GM18517 (cell line): Measurements from ENCODE around the gene LGALS7B.
"Not testable (repeated sequence)": the region's sequence is repeated elsewhere in the genome, so short reads cannot be mapped to it uniquely, and the experiment has no call there.

ENCODE experiments used
- ATAC-seq: cut with Tn5 transposase; IDR thresholded peaks from one replicate; pipeline ENCODE4 v1.9.1; 2021; ENCODE audit warnings: mild to moderate bottlenecking, moderate library complexity; ENCODE audit not compliant: unreplicated experiment

LGALS7B gene

DNA sequence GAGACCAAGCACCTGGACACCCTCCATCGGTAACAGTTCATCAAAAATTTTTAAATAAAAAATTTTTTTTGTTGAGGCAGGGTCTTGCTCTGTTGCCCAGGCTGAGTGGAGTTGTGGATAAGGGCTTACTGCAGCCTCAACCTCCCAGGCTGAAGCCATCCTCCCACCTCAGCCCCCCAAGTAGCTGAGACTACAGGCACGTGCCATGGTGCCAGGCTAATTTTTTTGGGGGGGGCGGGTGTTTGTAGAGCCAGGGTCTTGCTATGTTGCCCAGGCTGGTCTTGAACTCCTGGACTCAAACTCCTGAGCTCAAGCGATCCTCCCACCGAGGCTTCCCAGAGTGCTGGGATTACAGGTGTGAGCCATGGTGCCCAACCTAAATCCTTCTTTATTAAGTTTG, 4.7 kb downstream of the LGALS7B start:
- no peak for ATAC-seq

DNA sequence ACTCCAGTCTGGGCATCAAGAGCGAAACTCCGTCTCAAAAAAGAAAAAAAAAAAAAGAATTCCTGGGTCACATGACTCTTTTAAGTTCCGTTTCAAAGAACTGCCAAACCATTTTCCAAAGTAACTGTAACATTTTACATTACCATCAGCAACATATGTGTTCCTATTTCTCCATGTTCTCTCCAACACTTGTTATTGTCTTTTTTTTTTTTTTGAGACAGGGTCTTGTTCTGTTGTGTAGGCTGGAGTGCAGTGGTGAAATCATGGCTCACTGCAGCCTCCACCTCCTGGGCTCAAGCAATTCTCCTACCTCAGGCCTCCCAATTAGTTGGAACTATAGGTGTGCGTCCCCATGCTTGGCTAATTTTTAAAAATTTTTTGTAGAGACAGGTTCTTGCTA, 6.5 kb downstream of the LGALS7B start:
- ATAC-seq = no peak

DNA sequence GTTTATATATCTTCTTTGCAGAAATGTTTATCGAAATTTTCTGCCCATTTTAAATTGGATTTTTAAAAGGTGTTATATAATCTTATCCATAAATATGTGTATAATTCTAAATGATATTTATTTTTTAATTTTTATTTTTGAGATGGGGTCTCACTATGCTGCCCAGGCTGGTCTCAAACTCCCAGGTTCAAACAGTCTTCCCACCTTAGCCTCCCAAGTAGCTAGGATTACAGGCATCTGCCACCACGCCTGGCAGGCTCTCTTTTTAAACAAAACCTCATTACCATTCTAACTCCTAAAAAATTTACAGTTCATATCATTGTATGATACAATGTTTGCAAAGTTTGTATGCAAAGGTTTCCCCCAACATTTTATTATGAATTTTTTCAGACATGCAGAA, 7.2 kb downstream of the LGALS7B start:
- ATAC-seq = no peak

DNA sequence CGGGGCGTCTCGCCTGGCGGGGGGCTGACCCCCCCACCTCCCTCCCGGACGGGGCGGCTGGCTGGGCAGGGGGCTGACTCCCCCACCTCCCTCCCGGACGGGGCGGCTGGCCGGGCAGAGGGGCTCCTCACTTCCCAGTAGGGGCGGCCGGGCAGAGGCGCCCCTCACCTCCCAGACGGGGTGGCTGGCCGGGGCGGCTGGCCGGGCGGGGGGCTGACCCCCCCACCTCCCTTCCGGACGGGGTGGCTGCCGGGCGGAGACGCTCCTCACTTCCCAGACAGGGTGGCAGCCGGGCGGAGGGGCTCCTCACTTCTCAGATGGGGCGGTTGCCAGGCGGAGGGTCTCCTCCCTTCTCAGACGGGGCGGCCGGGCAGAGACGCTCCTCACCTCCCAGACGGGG, 8.8 kb downstream of the LGALS7B start:
- not testable (repeated sequence) for ATAC-seq

DNA sequence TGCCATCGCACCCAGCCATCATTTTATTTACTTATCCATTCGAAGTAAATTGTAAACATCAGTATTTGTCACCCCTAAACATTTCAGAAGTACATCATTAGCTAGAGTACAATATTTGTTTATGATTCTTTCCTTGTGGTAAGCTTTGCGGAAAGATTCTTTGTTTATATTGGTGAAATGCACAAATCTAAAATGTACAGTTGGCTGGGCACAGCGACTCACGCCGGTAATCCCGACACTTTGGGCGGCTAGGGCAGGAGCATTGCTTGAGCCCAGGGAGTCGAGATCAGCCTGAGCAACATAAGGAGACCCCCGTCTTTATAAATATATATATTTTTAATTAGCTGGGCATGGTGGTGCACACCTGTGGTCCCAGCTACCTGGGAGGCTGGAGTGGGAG, 10.1 kb downstream of the LGALS7B start:
- no peak for ATAC-seq

DNA sequence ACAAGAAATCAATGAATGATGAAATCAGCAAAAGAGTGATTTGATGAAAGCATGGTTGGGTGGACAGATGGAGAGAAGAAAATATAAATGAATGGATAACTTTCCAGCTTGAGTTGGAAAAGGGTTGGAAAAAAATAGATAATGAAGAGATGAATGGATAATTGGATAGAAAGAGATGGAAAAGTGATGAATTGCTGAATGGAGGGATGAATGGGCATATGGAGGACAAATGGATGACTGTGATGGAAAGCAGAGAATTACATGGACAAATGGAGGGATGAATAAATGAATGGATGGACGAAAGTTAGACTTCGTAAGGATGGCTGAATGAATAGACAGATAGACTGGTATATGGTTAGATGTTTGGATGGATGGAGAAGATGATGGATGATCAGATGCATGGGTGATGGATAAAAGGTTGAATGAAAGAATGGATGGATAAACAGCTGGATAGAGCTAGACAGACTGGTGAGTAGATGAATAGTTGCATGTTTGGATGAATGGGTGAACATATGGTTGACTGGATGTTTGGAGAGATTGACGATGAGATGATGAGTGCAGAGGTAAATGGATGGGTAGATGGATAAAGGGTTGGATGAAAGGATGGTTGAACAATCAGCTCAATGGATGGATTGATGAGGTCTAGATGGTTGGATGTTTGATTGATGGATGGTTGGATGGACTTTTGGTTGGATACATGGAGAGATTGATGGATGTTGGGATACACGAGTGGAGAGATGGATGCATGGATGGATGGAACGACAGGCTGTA, 11.8 kb downstream of the LGALS7B start:
- ATAC-seq = no peak

DNA sequence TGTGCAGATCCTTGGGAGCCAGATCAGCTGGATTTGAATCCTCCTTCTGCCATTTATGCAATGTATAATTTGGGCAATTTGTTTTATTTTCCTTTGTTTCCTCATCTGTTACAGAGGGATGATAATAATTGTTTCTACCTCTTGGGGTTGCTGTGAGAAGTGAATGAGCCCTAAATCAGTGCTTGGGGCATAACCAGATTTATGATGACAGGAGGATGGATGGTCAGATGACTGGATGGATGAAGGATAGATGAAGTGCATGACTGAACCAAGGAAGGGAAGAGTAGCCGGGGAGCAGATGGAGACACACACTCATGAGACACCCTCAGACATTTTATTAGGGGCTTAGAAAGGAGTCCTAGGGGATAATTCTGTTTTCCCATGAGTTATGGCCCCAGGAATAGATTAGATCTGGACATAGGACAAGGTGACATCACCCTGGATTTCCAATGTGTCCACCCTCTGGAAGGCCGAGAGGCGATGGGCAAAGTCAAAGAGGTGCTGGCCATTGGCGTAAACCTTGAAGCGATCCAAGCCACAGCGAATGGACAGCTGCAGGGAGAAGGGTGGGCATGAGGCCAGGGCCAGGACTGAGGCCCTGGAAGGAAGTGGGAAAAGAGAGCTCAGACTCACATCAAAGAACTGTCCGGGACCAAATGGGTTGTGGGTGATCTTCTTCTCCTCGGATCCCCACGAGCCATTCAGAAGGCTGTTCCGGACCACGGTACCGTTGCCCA, 12.5 kb downstream of the LGALS7B start:
- no peak for ATAC-seq

DNA sequence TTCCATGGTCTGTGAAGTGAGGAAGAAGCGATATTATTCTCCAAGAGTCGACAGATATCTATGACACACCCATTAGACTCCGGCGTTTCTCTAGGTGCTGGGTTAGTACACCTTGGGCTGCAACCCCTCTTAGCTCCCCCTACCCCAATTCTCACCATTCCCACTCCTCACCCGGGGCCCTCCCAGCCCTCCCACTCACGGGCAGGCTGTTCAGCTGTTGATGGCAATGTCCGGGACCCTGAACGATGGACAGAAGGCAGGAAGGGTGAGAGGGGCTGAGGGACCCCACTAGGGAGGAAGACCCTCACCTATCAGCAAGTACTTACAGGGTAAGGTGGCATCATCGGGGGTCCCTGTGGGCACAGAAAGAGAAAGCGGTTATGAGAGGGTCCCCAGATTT, 14.5 kb downstream of the LGALS7B start:
- ATAC-seq = no peak

DNA sequence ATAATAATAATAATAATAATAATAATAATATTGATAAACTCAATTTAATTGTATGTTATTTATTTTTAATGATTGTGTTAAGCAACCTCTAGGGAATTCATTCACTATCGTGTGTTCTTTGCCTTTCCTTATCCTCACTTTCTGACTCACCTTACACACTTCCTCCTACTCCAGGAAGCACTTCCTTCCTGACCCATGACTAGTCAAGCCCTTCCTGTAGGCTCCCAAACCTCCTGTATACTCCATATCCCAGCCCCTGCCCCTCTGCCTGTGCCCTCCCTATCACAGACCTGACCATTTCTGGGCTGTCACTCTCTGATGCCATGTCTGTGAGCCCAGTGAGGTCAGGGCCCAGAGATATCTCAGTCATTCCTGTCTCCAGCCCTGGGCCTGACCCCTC, 16.2 kb downstream of the LGALS7B start:
- no peak for ATAC-seq

DNA sequence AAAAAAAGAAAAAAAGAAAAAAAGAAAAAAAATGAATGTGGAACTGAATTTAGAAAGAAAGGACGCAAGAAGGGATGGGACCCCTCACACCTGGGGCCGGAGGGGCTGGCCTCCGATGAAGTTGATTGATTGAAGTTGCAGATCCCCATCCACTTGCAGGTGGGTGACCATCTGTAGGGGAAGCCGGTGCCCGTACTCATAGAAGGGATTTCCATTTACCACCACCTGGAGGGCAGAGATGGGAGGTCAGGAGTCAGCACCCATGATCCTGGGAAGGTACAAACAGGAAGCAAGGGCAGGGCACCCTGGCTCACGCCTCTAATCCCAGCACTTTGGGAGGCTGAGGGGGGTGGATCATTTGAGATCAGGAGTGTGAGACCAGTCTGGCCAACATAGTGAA, 17.4 kb downstream of the LGALS7B start:
- no peak for ATAC-seq

DNA sequence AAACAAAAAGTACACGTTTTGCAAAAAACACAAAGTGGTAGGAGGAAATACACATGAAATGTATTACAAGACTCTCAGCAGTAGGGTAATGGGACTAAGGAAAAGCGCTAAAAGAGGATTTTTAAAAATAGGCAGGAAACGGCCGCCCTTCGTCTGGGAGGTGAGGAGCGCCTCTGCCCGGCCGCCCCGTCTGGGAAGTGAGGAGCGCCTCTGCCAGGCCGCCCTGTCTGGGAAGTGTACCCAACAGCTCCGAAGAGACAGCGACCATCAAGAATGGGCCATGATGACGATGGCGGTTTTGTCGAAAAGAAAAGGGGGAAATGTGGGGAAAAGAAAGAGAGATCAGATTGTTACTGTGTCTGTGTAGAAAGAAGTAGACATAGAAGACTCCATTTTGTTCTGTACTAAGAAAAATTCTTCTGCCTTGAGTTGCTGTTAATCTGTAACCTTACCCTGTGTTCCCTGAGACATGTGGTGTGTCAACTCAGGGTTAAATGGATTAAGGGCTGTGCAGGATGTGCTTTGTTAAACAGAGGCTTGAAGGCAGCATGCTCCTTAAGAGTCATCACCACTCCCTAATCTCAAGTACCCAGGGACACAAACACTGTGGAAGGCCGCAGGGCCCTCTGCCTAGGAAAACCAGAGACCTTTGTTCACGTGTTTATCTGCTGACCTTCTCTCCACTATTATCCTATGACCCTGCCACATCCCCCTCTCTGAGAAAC, 18.5 kb downstream of the LGALS7B start:
- ATAC-seq = not testable (repeated sequence)

DNA sequence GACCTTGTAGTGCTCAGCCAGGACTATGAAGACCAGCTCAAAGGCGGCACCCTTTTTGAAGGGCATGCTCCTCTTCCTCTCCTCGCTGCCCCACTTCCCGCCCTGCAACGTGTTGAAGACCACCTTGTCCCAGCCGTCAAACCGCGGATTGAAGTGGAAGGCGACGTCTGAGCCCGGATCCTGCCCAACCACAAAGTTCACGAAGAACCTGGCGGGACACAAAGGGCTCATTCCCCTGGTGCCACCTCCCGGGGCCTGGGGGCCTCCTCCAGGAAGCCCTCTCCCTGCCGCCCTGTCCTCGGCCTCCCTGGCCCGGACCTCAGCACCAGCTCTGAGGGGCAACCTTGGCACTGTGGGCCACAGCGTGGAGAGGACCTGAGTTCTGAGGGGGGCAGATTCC, 19.7 kb downstream of the LGALS7B start:
- no peak for ATAC-seq

DNA sequence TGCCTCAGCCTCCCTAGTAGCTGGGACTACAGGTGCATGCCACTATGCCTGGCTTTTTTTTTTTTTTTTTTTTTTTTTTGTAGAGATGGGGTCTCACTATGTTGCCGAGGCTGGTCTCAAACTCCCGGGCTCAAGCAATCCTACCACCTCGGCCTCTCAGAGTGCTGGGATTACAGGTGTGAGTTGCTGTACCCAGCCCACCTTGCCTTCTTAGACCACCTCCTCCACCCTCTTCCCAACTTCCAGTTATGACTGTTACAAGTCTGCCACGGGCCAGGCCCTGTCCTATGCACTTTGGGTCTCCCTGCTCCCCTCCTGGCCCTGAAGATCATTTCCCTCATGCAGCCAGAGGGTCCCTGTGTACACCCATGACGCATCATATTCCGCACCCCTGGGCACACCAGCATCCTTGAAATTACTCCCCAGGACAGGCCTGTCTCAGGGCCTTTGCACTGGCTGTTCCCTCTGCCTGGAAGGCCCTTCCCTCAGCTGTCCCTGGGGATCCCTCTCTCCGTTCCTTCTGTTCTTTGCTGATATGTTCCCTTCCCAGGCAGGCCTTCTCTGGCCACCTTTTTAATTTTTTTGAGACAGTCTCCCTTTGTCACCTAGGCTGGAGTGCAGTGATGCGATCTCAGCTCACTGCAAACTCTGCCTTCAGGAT, 20.7 kb downstream of the LGALS7B start:
- ATAC-seq = no peak

DNA sequence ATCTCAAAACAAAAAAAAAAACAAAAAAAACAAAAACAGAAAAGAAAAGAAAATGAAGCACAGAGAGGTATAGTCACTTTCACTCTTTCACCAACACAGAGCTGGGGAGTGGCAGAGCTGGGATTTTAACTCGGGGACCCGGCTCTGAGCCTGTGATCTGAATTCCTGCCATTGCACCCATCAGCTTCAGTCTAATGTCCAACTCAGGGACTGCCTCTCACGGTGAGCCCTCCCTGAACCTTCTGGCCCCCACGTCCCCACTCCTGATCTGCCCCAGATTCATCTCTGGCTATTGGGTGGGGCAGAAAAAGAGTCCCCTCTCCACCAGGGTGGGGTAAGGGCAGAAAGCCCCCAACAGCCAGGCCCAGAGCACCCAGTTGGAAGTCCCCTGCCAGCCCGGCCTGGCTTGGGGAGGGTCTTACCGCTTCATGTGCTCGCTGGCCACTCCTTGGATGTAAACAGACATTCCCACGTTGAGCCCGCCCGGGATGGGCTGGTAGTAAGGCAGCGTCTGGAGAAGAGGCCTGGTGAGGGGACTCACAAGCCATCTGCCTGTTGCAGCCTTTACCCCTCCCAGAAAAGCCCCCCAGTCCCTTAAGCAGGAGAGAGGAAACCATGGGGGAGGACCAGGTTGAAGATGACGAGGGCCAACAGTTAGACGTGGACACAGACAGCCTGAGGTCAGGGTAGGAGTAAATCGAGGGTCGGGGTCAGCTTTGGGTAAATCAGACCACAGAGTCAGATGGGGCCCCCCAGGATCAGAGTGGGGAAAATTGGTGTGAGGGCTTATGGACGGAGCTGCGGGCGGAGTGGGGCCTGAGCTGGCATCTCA, 23.2 kb downstream of the LGALS7B start:
- ATAC-seq = no peak

DNA sequence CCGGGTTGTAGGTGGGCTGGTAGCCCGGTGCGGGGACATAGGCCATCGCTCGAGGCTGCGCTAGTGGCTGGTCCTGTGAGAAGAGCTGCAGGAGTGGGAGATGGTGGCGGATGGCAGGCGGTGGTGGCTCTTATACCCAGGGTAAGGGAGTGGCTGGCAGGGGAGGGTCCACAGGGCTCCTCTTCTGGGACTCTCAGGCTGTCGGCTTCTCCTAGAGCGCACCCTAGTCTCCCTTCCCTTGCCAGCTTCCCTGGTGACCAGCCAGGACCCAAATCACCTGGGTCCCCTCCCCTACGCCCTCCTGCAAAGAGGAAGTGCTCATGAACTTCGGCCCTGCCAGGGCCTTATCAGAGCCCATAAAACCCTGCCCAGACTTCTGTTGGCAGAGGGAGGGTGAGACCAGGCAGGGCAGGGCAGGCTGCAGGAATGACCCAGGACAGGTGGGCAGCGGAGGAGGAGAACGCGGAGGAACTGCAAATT, 23.9 kb downstream of the LGALS7B start, which contains the start of gene LGALS4:
TSS of gene LGALS4 (minus strand) at position 105 of the 480 bp plus-strand sequence. CDS start at position 46, 59 bp downstream.
- ATAC-seq = no peak

DNA sequence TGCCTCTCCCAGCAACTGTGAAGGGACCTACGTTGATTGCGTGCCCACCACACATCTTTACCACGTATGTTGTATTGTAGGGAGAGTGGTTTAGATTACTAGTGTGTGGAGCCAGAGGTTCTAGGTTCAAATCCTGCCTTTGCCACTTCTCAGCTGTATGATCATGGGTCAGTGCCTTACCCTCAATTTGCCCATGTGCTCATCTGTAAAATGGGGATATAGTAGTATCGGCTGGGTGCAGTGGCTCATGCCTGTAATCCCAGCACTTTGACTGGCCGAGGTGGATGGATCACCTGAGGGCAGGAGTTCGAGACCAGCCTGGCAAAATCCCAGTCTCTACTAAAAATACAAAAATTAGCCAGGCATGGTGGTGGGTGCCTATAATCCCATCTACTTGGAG, 24.3 kb downstream of the LGALS7B start:
- no peak for ATAC-seq

DNA sequence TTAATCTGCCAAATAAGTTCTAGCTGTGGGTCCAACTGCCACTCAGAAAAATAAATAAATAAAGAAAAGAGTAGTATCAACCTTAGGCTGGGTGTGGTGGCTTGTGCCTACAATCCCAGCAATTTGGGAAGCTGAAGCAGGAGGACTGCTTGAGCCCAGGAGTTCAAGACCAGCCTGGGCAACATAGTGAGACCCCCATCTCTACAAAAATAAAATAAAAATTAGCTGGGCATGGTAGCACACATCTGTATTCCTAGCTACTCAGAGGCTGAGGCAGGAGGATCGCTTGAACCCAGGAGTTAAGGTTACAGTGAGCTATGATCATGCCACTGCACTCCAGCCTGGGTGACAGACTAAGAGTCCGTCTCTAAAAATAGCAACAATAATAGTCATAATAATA, 24.9 kb downstream of the LGALS7B start:
- not testable (repeated sequence) for ATAC-seq

DNA sequence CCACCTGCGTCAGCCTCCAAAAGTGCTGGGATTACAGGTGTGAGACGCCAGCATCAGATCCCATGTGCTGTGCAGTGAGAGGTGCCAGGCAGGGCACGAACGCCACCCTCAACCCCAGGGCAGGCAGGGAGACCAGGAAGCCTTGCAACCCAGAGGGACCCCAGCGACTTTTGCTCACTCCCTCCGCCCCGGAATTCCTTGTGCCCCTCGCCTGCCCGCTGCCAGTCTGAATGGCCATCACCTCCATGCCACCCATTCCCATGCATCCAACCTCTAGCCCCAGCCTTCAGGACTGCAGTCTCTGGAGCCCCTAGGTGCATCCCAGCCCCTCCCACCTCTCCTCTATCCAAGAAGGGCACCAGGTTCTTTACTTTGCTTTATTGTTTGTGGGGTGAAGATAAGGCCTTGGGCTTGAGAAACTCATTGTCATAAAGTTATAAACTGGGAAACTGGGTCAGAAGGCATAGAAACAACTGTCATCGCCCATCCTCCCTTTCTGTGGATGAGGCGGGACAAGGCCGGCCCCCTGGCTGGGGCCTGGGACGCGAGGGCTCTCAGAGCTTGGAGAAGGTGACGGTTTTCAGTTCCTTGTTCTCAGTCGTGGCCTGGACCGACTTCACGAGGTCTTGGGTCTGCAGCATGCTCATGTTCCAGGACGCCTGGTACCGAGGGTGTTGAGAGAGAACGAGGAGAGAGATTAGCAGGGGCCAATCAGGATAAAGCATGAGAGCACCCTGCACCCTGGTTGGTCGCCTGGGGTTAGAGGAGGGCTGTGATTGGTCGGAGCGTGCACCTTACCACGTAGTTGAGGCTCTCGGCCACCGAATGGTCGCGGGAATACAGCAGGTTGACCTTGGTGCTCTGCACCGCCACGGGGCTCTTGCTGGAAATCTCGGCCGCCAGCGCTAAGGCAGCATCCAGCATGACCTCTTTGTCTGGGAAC, 26.3 kb downstream of the LGALS7B start:
- ATAC-seq = no peak

DNA sequence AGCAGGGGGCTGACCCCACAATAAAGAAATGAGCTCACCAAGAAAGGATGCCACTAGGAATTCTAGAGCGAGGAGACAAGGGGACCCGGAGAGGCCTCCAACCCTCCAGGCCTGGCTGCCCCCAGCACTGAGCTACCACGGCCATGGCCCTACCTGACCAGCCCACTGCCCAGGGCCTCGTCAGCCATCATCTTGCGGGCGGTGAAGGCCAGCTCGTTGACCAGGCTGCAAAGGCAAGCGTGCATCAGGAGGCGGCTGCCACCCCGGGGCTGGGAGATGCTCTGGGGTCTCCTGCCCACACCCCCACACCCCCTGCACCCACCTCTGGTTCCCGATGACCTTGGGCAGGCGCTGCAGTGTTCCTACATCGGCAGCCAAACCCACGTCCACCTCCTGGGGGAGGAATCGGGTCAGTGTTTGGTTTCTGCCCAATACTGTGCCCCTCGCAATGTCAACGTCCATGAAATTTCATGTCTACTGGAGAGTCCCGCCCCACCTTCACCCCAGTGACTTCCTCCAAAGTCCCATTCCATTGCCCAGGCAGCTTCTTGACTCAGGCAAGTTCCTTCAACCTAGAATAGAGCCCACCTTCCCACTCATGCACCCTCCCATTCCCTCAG, 27.2 kb downstream of the LGALS7B start:
- no peak for ATAC-seq
